K562 (cell line): ENCODE data around the gene PRR19. TPM values are rescaled to one million over a fixed set of nuclear protein-coding genes. Genes with fewer than 3 reads are reported as not detected.

ENCODE experiments used
- ATAC-seq: fragments of 200-7000 bp; cut with Tn5 transposase; 3 replicates; pipeline ENCODE4 v1.9.1; 2020; ENCODE audit warnings: moderate library complexity
- BruUV-seq: library from RNA; stranded (reverse); fragments of 400-500 nt; replicated peaks from 2 replicates; lab custom pipeline; 2021; lab: Mats Ljungman, UMichigan
- CTCF ChIA-PET: fragments of 300-600 bp; formaldehyde crosslinking; extraction: SDS; loops from one replicate; lab custom pipeline; 2021; ENCODE audit warnings: low intra/inter-chr PET ratio; lab: Yijun Ruan, JAX
- POLR2A ChIA-PET: fragments of 300-600, 350-650 bp; sonication (Branson Sonifier 250); formaldehyde crosslinking; extraction: SDS; loops from one replicate; lab custom pipeline; 2021; ENCODE audit warnings: antibody characterized with exemption, inconsistent platforms; lab: Yijun Ruan, JAX
- DNase-seq, 4 experiments: peaks; one replicate each; pipeline versions ENCODE4 v3.0.0 to v3.0.0-alpha.2; 2011 to 2018; ENCODE audit warnings: low spot score in 3 of 4, mixed read lengths in 3 of 4; ENCODE audit errors: extremely low read depth in 1 of 4
- FAIRE-seq: peaks from 2 replicates; lab custom pipeline; 2011; peaks lifted over from hg19 to GRCh38; lab: Jason Lieb, UNC
- H2AFZ ChIP-seq: 2 replicates; pipeline ENCODE4 v1.6.0; 2011; ENCODE audit warnings: low read depth, low read length, control low read depth, inconsistent platforms
- H3K27ac ChIP-seq: fragments of 200-600 bp; 3 replicates; pipeline ENCODE4 v1.8.0; 2011; ENCODE audit warnings: low read depth, mild to moderate bottlenecking, control low read depth, inconsistent platforms, low read length, moderate library complexity, mixed read lengths; ENCODE audit errors: extremely low read depth
- H3K27me3 ChIP-seq, 2 experiments: fragments of 300-600 bp in 1 of 2; 2 replicates in 1 of 2; 3 replicates in 1 of 2; pipeline versions ENCODE4 v1.6.0 to v1.8.0; 2011; ENCODE audit warnings: inconsistent platforms in 2 of 2, low read length in 2 of 2, mild to moderate bottlenecking in 1 of 2, mixed read lengths in 1 of 2, moderate library complexity in 1 of 2; ENCODE audit not compliant: control insufficient read depth in 2 of 2, insufficient read depth in 2 of 2
- H3K36me3 ChIP-seq: fragments of 300-600 bp; 3 replicates; pipeline ENCODE4 v1.8.0; 2011; ENCODE audit warnings: mild to moderate bottlenecking, low read length, inconsistent platforms; ENCODE audit not compliant: control insufficient read depth, insufficient read depth
- H3K4me1 ChIP-seq, 2 experiments: fragments of 200-600 bp in 1 of 2; replicated peaks in 1 of 2; 2 replicates in 1 of 2; 3 replicates in 1 of 2; pipeline versions ENCODE4 v1.5.1 to v1.8.0; 2011; ENCODE audit warnings: inconsistent platforms in 2 of 2, low read length in 2 of 2, mild to moderate bottlenecking in 1 of 2, mixed read lengths in 1 of 2, moderate library complexity in 1 of 2; ENCODE audit not compliant: control insufficient read depth in 2 of 2, insufficient read depth in 2 of 2
- H3K4me2 ChIP-seq: 2 replicates; pipeline ENCODE4 v1.6.1; 2011; ENCODE audit warnings: low read length, control low read depth, inconsistent platforms, mixed read lengths; ENCODE audit not compliant: insufficient read depth
- H3K4me3 ChIP-seq: fragments of 200-600 bp; sonication (generic), shearing (Covaris generic); 2 replicates; pipeline ENCODE4 v1.5.1; 2016; ENCODE audit warnings: control low read depth, inconsistent platforms
- H3K79me2 ChIP-seq: fragments of 200-600 bp; 3 replicates; pipeline ENCODE4 v1.8.0; 2011; ENCODE audit warnings: low read length, inconsistent platforms; ENCODE audit not compliant: control insufficient read depth, insufficient read depth
- H3K9ac ChIP-seq, 2 experiments: 2 replicates each; pipeline versions ENCODE4 v1.6.0 to v1.6.1; 2011; ENCODE audit warnings: low read depth in 2 of 2, low read length in 2 of 2, control low read depth in 1 of 2, inconsistent platforms in 1 of 2, mild to moderate bottlenecking in 1 of 2, mixed read lengths in 1 of 2; ENCODE audit not compliant: insufficient read depth in 1 of 2
- H3K9me1 ChIP-seq: one replicate; pipeline ENCODE4 v1.6.0; 2011; ENCODE audit warnings: inconsistent platforms, mild to moderate bottlenecking, low read length, moderate library complexity; ENCODE audit not compliant: control insufficient read depth, insufficient read depth
- H3K9me3 ChIP-seq: replicated peaks from 2 replicates; pipeline ENCODE4 v1.5.1; 2011; ENCODE audit warnings: low read depth, low read length, inconsistent platforms; ENCODE audit not compliant: control insufficient read depth, insufficient read depth
- H4K20me1 ChIP-seq: replicated peaks from 2 replicates; pipeline ENCODE4 v1.6.1; 2011; ENCODE audit warnings: low read length, inconsistent platforms, mixed read lengths; ENCODE audit not compliant: control insufficient read depth, insufficient read depth
- ATF1 ChIP-seq, 2 experiments: fragments of 450-650 bp in 1 of 2; IDR thresholded peaks; 2 replicates each; pipeline ENCODE4 v1.6.1; 2016; ENCODE audit warnings: missing compliant biosample characterization in 1 of 2, missing genetic modification characterization in 1 of 2
- CBFA2T2 ChIP-seq: fragments of 450-650 bp; conservative IDR thresholded peaks from 2 replicates; pipeline ENCODE4 v1.6.1; 2017; ENCODE audit warnings: mild to moderate bottlenecking
- CBX1 ChIP-seq: sonication (generic); IDR thresholded peaks from 2 replicates; pipeline ENCODE4 v1.6.1; 2016; ENCODE audit warnings: antibody characterized with exemption, low read depth, mild to moderate bottlenecking
- COPS2 ChIP-seq: fragments of 450-650 bp; conservative IDR thresholded peaks from 2 replicates; pipeline ENCODE4 v1.6.1; 2016; ENCODE audit warnings: mild to moderate bottlenecking, moderate library complexity
- EP400 ChIP-seq: fragments of 450-650 bp; IDR thresholded peaks from 2 replicates; pipeline ENCODE4 v1.6.1; 2017; ENCODE audit warnings: antibody characterized with exemption, mild to moderate bottlenecking, moderate library complexity
- EZH2 ChIP-seq: IDR thresholded peaks from 2 replicates; pipeline ENCODE4 v1.6.1; 2012; ENCODE audit warnings: low read depth, mild to moderate bottlenecking, inconsistent platforms, low read length, borderline replicate concordance
- GATAD2B ChIP-seq: fragments of 450-650 bp; IDR thresholded peaks from 2 replicates; pipeline ENCODE4 v1.6.1; 2017; ENCODE audit warnings: mild to moderate bottlenecking, borderline replicate concordance
- ILK ChIP-seq: fragments of 450-650 bp; IDR thresholded peaks from 2 replicates; pipeline ENCODE4 v1.6.1; 2016; ENCODE audit warnings: missing genetic modification characterization, low read depth, mild to moderate bottlenecking, missing compliant biosample characterization, moderate library complexity, borderline replicate concordance
- NCOA4 ChIP-seq: fragments of 450-650 bp; IDR thresholded peaks from 2 replicates; pipeline ENCODE4 v1.6.1; 2018; ENCODE audit warnings: mild to moderate bottlenecking; ENCODE audit not compliant: partially characterized antibody
- POLR3G ChIP-seq: IDR thresholded peaks from 2 replicates; pipeline ENCODE4 v1.6.1; 2011; ENCODE audit not compliant: insufficient read length, insufficient replicate concordance; ENCODE audit errors: extremely low read depth
- POU5F1 ChIP-seq: fragments of 150-350 bp; IDR thresholded peaks from 2 replicates; pipeline ENCODE4 v1.6.1; 2014; ENCODE audit warnings: borderline replicate concordance, low read length, low read depth, mild to moderate bottlenecking; ENCODE audit not compliant: partially characterized antibody
- SMARCA5 ChIP-seq: fragments of 450-650 bp; IDR thresholded peaks from 2 replicates; pipeline ENCODE4 v1.6.1; 2016
- TBL1XR1 ChIP-seq, 2 experiments: IDR thresholded peaks; 2 replicates each; pipeline ENCODE4 v1.6.1; 2012; ENCODE audit warnings: improper control_type of control experiment in 2 of 2, low read length in 2 of 2, mild to moderate bottlenecking in 1 of 2
- TBP ChIP-seq: optimal IDR thresholded peaks from 2 replicates; pipeline ENCODE3; 2011; ENCODE audit warnings: low read depth, low read length, improper control_type of control experiment
- ZFP1 ChIP-seq: fragments of 450-650 bp; formaldehyde crosslinking; IDR thresholded peaks from 2 replicates; pipeline ENCODE4 v1.4.0; 2020; ENCODE audit warnings: mild to moderate bottlenecking, mixed read lengths
- ZNF436 ChIP-seq: fragments of 250-450, 450-650 bp; sonication (Bioruptor Pico); formaldehyde crosslinking; IDR thresholded peaks from 2 replicates; pipeline ENCODE4 v1.7.0; 2020; ENCODE audit warnings: mild to moderate bottlenecking
- ZNF586 ChIP-seq: fragments of 450-650 bp; formaldehyde crosslinking; conservative IDR thresholded peaks from 2 replicates; pipeline ENCODE4 v1.4.0; 2020; ENCODE audit warnings: mild to moderate bottlenecking, moderate library complexity
- WGBS: fragments of 100-300 bp; shearing (Covaris generic); methylation state at CpG from one replicate; pipeline ENCODE4 v1.1.6; 2016; ENCODE audit warnings: low coverage, mixed read lengths; ENCODE audit not compliant: insufficient coverage; ENCODE audit errors: missing lambda C conversion rate; 5-methylcytosine and 5-hydroxymethylcytosine counted together
- in situ Hi-C: fragments of 300-500 bp; cut with MboI; formaldehyde crosslinking; loops from 4 replicates; pipeline ENCODE4 v1.15.0; 2018; ENCODE audit warnings: inconsistent platforms, mixed read lengths
- intact Hi-C: fragments of 100-400 bp; cut with micrococcal nuclease; formaldehyde crosslinking; loops from 2 replicates; pipeline ENCODE4 v1.14.2; 2022
- polyA plus RNA-seq, 8 experiments: library from polyadenylated mRNA; depleted of rRNA in 4 of 8; stranded (reverse) in 5 of 8; unstranded in 3 of 8; fragments of >200 nt; fragmentation: Nextera tagmentation in 2 of 8; fragmentation: Illumina TruSeq in 1 of 8; extraction: Ambion mirVana in 2 of 8; extraction: Trizol in 1 of 8; gene quantifications; 2 replicates each; pipeline versions ENCODE4 v1.2.1 to v1.2.3, GENCODE V29; 2011 to 2014; ENCODE audit warnings: inconsistent platforms in 1 of 8, missing spikeins in 1 of 8
- total RNA-seq, 7 experiments: library from RNA; depleted of rRNA in 6 of 7; stranded (reverse); fragments of >200 nt in 6 of 7; fragmentation: Illumina TruSeq in 2 of 7; extraction: Trizol in 2 of 7; gene quantifications; 2 replicates each; pipeline versions ENCODE4 v1.2.1 to v1.2.3, GENCODE V29; 2011 to 2021; ENCODE audit warnings: low replicate concordance in 1 of 7

Gene PRR19
- total and polyA plus RNA-seq, 9 of the 15 experiments (the other 6 are each of a cell fraction or from before 2014, with no cell fraction given), result 0.10 to 1.6 (median 0.54) TPM

DNA sequence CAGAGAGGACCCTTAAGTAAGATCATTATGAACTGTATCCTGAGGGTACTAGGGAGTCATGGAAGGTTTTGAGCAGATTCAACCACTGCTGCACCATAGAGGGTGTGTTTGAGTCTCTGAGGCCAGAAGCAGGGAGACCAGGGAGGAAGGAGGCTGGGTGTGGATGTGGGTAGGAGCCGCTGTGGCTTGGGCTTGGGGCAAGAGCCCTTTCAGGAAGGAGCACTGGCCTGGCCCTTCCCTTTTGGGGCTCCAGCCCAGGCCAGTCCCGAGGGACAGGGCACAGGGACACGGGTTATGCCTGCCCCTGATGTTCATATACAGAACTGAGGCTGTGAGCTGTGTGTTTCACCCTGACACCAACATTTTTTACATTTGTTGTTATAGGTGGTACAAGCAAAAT lies 25.6 kb upstream of the PRR19 start:
- Histone ChIP-seq H3K79me2 (peaks cover 37% of the 10 kb centered on the region), H3K9ac (peak overlapping the region in 1 of 2 experiments; percentile 79; a peak in 2 of 4 replicates), H3K9me3 (no peaks in the 10 kb centered on the region), H3K27me3 (no peaks in the 10 kb centered on the region), H3K4me1 (peaks cover 13 to 61% of the 10 kb centered on the region in 2 experiments), H3K4me3 (no peak overlapping the region), H3K4me2 (no peak overlapping the region), H3K27ac (no peak overlapping the region), H3K36me3 (peaks cover 56% of the 10 kb centered on the region), H3K9me1 (no peaks in the 10 kb centered on the region), H2AFZ (no peak overlapping the region), H4K20me1 (no peaks in the 10 kb centered on the region)
- TF ChIP-seq ILK, result no peak
- TF ChIP-seq COPS2, result no peak
- TF ChIP-seq EP400, result no peak
- no peak for TF ChIP-seq CBX1
- TF ChIP-seq ZFP1 (CRISPR knock-in tag), result no peak
- TF ChIP-seq SMARCA5, result no peak
- TF ChIP-seq ATF1 (CRISPR knock-in tag; IDR thresholded peaks at IDR 0.05), result no peak
- TF ChIP-seq ATF1 (tag; IDR thresholded peaks at IDR 0.05), result no peak
- in situ Hi-C loops, result no loop called here
- WGBS, result 60% methylated on average over 3 of the region's 3 CpGs
- DNase-seq (no peak), ATAC-seq (no peak), FAIRE-seq (no peak)
- ChIA-PET CTCF (no interaction called here), POLR2A (no interaction called here)
- BruUV-seq, result no TSS peak
- intact Hi-C loops, result no loop called here

DNA sequence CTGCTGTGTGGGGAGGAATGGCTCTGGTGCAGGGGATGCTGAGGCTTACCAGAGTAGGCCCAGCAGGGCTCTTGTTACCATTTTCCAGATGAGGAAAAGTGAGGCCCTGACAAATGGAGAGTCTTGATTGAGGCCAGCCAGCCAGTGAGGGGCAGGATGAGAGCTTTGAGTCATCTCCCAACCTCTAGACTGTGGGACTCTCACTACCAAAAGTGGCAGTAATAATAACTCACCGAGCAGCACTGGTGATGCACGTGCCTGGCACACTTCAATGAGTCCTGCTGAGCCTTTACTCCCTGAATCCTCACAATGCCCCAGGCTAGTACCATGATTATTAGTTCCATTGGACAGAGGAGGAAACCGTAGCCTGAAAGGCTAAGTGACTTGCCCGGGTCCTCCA lies 25.1 kb upstream of the PRR19 start:
- Histone ChIP-seq H3K9me1 (no peaks in the 10 kb centered on the region), H3K79me2 (peaks cover 39% of the 10 kb centered on the region), H3K4me3 (no peak overlapping the region), H3K27ac (no peak overlapping the region), H3K36me3 (peaks cover 51% of the 10 kb centered on the region), H4K20me1 (no peaks in the 10 kb centered on the region), H3K9me3 (no peaks in the 10 kb centered on the region), H3K27me3 (no peaks in the 10 kb centered on the region), H3K9ac (peak overlapping the region in 1 of 2 experiments; percentile 57; a peak in 1 of 4 replicates), H2AFZ (no peak overlapping the region), H3K4me2 (no peak overlapping the region), H3K4me1 (peaks cover 17 to 64% of the 10 kb centered on the region in 2 experiments)
- WGBS, result 82% methylated on average over 4 of the region's 4 CpGs
- intact Hi-C loops (no loop called here), in situ Hi-C loops (no loop called here)
- POLR2A ChIA-PET, result no interaction called here
- ATAC-seq, result no peak
- no peak for FAIRE-seq
- CTCF ChIA-PET, result no interaction called here
- BruUV-seq, result no TSS peak
- no peak for DNase-seq
- no peak for TF ChIP-seq CBFA2T2
- no peak for TF ChIP-seq POLR3G
- no peak for TF ChIP-seq POU5F1
- TF ChIP-seq EZH2, result no peak
- TF ChIP-seq GATAD2B, result no peak
- no peak for TF ChIP-seq TBL1XR1 (IDR thresholded peaks at IDR 0.05; ENCODE audit: low read length in 2 of 2)
- TF ChIP-seq TBP, result no peak
- TF ChIP-seq ZNF586 (CRISPR knock-in tag), result no peak
- TF ChIP-seq ZNF436 (CRISPR knock-in tag), result no peak
- TF ChIP-seq NCOA4, result no peak
